ENCODE measurements around the gene INS. TPM values are rescaled to one million over a fixed set of nuclear protein-coding genes. Genes with fewer than 3 reads are reported as not detected.

INS gene
- not detected for total RNA-seq
- long read RNA-seq, result 0 reads

- no peak for DNase-seq
- Histone ChIP-seq H3K4me3 (no peak within 1 kb of the TSS), H3K27ac (replicated peaks) (no peak within 1 kb of the TSS), H3K27me3 (ENCODE audit: low read depth) (peaks cover 82% of the 10 kb centered on the region), H3K4me1 (peaks cover 9% of the 10 kb centered on the region), H3K9me3 (replicated peaks) (no peaks in the 10 kb centered on the region), H3K36me3 (no peaks in the 10 kb centered on the region)
- intact Hi-C loops (cut with micrococcal nuclease), result no loop called here
- no peak for TF ChIP-seq CTCF (IDR thresholded peaks at IDR 0.05; ENCODE audit: borderline replicate concordance)
Measured at GRCh38 chr11:2160736-2161259, at the start of gene INS. TSS of gene INS (minus strand) at chr11:2161209. CDS start at chr11:2160971, 238 bp downstream.

- intact Hi-C loops (cut with micrococcal nuclease), result no loop called here
- no peak for TF ChIP-seq CTCF (IDR thresholded peaks at IDR 0.05; ENCODE audit: borderline replicate concordance)
- Histone ChIP-seq H3K36me3 (no peaks in the 10 kb centered on the region), H3K4me3 (no peak overlapping the region), H3K27ac (replicated peaks) (no peak overlapping the region), H3K9me3 (replicated peaks) (peaks cover 9% of the 10 kb centered on the region), H3K27me3 (ENCODE audit: low read depth) (peaks cover 41% of the 10 kb centered on the region), H3K4me1 (no peaks in the 10 kb centered on the region)
- DNase-seq, result no peak
Measured at GRCh38 chr11:2210366-2211112, 49.5 kb upstream of the INS start.

GRCh38 chr11:2209900-2210321 is 48.9 kb upstream of the INS start:
- intact Hi-C loops (cut with micrococcal nuclease), result no loop called here
- TF ChIP-seq CTCF (IDR thresholded peaks at IDR 0.05; ENCODE audit: borderline replicate concordance), result no peak
- no peaks in the 10 kb centered on the region for H3K36me3 ChIP-seq
- H3K27ac ChIP-seq (replicated peaks), result no peak overlapping the region
- peaks cover 37% of the 10 kb centered on the region for H3K27me3 ChIP-seq (ENCODE audit: low read depth)
- no peak overlapping the region for H3K4me3 ChIP-seq
- peaks cover 9% of the 10 kb centered on the region for H3K9me3 ChIP-seq (replicated peaks)
- no peaks in the 10 kb centered on the region for H3K4me1 ChIP-seq
- no peak for DNase-seq

GRCh38 chr11:2209370-2209801 is 48.4 kb upstream of the INS start:
- H3K27ac ChIP-seq (replicated peaks), result no peak overlapping the region
- DNase-seq, result no peak
- intact Hi-C loops (cut with micrococcal nuclease), result no loop called here
- no peaks in the 10 kb centered on the region for H3K36me3 ChIP-seq
- no peak overlapping the region for H3K4me3 ChIP-seq
- H3K4me1 ChIP-seq, result no peaks in the 10 kb centered on the region
- peaks cover 34% of the 10 kb centered on the region for H3K27me3 ChIP-seq (ENCODE audit: low read depth)
- H3K9me3 ChIP-seq (replicated peaks), result peaks cover 9% of the 10 kb centered on the region
- TF ChIP-seq CTCF (IDR thresholded peaks at IDR 0.05; ENCODE audit: borderline replicate concordance), result no peak

GRCh38 chr11:2208691-2209369 is 47.8 kb upstream of the INS start:
- Histone ChIP-seq H3K27me3 (ENCODE audit: low read depth) (peaks cover 35% of the 10 kb centered on the region), H3K4me3 (no peak overlapping the region), H3K9me3 (replicated peaks) (peaks cover 9% of the 10 kb centered on the region), H3K36me3 (no peaks in the 10 kb centered on the region), H3K27ac (replicated peaks) (no peak overlapping the region), H3K4me1 (no peaks in the 10 kb centered on the region)
- peak; percentile 13 for DNase-seq
- no peak for TF ChIP-seq CTCF (IDR thresholded peaks at IDR 0.05; ENCODE audit: borderline replicate concordance)
- intact Hi-C loops (cut with micrococcal nuclease), result no loop called here

All from left ventricle myocardium inferior (tissue), 1 donor.